T-helper 1 cell (primary cell): ENCODE measurements around the gene AKR7A2.
"Not testable (repeated sequence)": the region's sequence is repeated elsewhere in the genome, so short reads cannot be mapped to it uniquely, and the experiment has no call there.

Source experiments
- DNase-seq, 5 donors: peaks; one replicate each; pipeline ENCODE4 v3.0.0-alpha.2; 2012 to 2020

AKR7A2 gene

DNA sequence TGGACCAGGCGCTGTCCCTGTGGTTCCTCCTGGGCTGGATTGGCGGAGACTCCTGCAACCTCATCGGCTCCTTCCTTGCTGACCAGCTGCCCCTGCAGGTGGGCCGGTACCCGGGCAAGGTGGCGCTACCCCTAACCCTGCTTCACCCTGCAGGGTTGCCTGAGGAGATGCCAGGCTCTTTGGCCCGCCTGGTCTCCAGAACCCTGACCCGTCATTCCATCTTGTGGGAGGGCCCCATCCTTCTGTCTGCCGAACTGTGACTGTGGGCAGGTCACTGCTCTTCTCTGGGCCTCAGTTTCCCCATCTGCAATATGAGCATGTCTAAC is 12.7 kb upstream of the AKR7A2 start:
- no peak for DNase-seq

DNA sequence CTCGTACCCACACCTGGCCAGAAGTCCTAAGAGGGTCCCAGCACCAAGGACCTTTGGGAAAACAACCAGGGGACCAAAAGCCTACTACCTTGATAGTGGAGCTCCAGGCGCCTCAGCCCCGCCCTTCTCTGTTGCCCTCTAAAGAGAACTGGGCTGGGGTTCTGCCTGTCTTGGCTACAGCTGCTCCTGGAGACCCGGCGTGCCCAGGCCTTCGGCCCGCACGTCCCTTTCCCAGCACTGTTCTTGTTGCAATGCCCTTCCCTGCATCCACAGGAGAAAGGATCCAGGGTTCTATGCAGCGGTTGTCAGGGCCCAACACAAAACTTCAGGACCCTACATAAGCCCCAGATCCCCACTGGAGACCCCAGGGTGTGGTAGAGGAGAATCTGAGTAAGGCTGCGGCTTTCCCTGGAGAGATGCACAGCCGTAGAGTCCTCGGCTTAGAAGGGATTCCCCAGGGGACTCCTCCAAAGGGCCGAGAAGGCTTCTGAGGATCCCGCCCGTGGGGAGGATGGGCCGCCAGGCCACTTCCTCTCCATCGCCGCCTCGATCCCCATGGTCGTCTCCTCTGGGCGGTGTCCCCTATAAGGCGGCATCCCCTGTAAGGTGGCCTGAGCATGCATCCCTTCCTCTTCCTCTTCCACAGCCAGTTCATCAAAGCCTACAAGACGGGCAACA is 12.2 kb upstream of the AKR7A2 start:
- no peak for DNase-seq

DNA sequence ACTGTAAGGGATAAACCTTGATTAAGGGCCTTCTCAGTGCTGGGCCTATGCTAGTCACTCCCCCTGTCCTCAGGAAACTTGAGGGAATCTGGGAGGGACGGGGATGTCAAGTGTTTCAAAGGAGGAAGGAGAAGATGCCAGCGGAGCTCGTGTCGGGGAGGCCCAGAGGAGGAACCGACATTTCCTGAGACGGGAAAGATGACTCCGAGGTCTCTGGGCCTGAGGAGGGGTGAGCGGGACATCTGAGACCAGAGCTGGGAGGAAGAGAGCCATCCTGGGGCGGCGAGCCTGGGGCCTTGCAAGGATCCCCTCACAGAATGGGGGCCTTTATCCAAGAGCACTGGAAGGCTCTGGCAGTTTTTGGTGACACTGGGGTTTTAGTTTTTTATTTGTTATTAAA is 10.5 kb upstream of the AKR7A2 start:
- no peak for DNase-seq

DNA sequence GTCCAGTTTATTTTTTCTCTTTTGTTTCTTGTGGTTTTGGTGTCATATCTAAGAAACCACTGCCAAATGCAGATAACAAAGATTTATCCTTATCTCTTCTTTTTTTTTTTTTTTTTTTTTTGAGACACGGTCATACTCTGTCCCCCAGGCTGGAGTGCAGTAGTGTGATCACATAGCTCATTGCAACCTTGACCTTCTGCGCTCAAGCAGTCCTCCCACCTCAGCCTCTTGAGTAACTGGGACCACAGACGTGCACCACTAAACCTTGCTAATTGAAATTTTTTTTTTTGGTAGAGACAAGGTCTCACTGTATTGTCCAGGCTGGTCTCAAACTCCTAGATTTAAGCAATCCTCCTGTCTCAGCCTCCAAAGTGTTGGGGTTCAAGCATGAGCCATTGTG is 9.1 kb upstream of the AKR7A2 start:
- DNase-seq, result no peak

DNA sequence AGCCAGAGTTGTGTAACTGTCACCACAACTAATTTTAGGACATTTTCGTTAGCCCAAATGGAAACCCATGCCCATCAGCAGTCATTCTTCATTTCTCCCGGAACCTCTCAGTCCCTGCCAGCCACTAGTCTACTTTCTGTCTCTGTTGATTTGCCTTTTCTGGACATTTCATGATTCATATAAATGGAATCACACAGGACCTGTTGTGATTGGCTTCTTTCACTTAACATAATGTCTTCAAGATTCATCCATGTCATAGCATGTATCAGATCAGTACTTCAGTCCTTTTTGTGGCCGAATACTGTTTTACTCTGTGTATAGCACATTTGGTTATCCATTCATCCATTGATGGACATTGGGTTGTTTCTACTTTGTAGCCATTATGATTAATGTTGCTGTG is 7.3 kb upstream of the AKR7A2 start:
- no peak for DNase-seq

DNA sequence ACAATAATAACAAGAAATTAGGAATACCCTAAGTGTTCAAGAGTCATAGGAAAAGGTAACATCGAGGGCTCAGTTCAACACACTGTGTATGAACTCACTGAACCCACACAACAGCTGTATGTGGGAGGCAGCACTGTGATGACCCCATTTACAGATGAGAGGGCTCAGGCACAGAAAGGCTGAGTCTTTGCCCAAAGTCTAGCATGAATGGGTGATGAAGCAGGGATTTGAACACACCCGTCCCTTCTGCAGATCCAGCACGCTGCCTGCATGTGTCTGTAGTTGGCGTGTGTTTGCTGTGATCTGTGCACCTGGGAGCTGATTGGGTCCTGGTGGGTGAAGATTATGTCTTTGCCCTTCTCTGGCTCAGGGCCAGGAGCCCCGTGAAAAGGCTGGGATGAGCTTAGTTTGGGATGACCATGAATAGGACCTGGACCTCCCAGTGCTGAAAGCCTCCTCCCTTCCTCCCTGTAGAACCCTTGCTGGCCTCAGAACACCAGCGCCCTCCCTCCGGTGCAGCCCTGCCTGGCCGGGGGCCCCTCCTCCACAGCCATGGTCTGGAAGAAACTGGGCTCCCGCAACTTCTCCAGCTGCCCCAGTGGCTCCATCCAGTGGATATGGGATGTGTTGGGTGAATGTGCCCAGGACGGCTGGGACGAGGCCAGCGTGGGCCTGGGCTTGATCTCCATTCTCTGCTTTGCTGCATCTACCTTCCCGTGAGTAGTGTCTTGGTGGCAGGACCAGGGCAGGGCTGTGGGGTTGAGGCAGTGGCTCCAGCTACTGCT is 5.4 kb upstream of the AKR7A2 start:
- DNase-seq, result no peak

DNA sequence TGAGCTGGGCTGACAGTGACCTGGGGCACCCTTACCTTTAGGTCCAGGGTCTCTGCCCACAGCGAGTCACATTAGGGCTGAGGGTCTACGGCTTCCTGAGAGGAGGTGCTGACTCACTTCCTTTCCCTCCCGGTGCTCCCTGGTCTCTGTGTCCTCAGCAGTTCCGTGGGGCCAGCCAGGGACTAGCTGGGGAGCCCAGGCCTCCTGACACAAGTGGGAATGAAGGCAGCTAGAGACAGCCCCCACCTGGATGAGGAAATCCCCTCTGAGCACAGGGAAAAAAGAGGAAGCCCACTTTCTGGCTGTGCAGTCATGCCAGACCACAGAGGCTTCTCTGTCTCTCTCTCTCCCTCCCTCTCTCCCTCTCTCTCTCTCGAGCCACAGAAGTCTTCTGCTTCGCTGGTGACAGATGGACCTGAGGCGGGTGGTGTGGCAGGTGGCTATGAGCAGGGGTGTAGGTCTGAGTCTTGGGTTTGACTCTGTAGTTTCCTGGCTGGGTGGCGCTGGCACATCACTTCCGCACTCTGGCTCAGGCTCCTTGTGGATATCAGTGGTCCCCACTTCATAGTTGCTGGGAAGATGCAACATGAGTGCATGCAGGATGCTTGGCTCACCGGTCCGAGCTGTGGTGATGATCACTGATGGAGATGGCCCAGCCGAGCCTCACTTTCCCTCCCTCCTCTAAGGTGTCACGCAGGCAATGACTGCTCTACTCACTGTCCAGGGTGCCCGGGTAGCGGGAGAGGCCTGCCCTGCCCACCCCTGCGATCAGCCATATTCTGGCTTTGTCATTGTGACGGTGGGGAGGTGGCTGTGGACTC is 3.6 kb upstream of the AKR7A2 start:
- DNase-seq, result no peak

DNA sequence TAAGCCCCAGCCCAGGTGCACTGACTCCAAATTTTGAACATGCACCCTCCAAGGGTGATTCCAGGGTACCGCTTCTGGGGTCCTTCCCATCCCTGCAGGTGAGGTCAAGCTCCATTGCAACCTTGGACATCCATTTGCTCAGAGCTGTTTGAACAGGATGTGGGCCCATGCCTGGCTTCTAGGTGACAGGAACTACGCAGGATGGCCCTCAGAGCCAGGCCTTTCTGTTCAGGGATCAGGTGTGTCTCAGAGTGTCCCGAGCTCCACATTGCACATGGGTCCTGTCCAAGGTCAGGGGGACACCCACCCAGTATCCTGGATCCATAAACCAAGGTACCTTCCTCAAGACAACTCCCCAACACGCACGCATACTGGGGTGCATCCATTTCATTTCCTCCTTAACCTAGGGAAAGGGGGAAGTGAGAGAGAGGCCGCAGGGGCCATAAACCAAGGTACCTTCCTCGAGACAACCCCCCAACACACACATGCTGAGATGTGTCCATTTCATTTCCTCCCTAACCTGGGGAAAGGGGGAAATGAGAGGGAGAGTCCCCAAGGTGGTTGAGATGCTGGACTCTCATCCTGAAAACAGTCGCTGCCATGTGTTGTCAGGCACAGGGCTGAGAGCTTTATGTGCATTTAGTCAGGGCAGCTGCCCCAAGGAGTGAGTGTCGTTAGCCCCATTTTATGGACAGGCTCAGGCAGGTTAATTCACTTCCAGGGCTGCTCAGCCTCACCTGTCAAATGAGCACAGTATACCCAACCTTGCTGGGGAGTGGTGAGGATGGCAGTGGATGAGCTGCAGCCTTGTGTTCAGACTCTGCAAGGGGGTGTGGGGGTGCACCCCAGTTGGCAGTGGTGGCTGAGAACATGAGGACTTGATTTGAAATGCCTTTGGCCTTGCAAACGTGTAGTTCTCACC is 2.3 kb upstream of the AKR7A2 start:
- DNase-seq, result no peak

DNA sequence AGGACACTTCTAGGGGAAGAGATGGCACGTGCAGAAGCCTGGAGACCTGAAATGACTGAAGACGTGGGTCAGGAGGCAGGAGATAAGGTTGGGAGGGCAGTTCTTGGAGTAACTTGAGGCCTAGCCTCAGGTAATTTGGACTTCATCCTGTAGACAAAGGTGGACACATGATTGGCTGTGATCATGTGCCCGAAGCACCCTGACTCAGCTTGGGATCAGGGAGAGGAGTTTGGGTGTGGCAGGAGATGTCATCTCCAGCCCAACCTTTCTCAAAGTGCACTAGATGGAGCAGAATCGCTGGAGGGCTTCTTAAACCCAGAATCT is 1.7 kb upstream of the AKR7A2 start:
- no peak for DNase-seq

DNA sequence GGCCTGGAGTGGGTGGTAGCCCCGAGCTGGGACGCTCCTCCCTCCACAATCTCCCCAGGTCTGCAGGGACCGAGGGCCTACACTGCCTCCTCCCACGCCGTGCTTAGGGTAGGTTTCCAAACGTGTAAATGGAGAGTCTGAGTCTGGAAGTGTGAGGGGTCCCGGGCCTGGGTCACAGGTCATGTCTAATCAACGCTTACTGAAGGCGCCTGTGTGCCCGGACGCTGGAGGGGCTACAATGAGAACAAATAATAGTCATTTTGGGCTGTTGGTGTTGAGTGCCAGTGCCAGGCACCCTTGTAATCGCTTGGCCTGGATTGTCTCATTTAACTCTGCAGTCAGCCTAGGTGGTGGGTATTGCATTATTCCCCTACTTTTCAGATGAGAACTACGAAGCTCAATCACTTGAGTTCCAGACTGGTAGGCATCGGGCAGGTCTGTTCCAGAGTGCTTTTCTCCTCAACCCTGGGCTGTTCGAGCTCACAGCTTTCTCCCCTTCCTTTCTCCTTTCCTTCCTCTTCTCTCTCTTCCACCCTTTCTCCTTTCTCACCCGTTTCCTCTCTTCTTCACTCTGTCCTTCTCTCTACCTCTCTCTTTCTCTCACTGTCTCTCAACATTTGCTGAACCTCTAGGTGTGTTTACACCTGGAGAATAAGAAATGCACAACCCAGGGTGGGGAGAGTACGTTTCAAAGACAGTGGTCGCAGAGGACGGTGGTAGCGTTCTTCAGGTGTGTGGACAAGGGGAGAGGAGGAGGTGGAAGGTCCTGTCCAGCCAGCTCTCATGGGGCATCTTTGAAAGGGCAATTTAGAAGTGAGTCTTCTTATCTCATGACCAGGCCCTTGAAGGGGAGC is 1.1 kb upstream of the AKR7A2 start:
- no peak for DNase-seq

DNA sequence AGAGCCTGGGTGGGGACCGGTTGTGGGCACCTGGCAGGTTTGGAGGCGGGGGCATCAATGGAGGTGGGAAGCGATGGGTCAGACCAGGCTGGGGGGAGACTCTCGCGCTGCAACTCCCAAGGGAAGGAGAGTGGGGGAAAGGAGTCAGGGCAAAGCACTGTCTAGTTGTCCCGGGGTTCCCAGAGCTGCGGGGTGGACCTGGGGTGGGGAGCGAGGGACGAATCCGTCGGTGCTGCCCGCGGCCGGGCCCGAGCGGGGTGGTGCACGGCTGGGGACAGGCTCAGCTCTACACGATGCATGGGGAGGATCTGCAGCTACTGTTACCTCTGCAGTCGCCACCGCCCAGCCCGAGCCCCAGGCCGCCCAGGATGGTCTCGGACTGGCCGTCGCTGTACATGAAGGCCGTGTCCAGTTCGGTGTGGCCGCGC is 427 bp downstream of the AKR7A2 start:
- DNase-seq, result peak in 1 of 5 donors; percentile 7

DNA sequence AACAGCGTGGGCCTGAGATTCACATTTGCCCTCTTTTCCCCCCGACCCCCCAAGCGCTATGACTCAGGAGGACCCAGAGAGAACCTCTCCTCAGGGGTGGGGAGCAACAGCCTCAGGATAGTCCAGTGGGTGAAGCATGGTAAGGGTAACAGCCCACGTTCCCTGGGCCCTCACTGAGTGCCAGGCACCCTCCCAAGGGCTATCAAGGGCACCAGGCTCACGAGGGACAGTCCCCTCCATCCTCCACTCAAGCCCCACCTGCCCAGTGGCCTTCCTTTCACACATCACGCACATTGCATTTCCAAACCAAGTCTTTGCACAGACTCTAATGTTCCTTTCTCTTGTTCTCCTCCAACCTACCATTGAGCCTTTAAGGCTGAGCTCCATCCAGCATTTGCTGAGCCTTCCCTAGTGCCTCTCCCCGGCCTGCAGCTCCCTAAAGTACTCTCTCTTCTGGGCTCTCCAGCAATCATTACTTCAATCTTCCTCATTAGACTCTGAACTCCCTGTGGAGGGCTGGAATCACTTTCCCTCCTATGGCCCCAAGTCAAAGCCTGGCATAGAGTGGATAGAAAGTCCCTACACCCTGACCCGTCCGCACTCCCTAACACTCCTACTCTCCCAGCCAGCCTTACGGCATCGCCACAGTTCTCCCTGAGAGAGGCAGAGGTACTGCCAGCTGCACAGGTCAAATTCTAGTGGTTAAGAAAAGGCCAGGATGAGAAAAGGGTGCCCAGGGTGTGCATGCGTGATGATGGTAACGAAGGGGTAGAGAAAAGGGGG is 1.0 kb downstream of the AKR7A2 start:
- DNase-seq, result no peak

DNA sequence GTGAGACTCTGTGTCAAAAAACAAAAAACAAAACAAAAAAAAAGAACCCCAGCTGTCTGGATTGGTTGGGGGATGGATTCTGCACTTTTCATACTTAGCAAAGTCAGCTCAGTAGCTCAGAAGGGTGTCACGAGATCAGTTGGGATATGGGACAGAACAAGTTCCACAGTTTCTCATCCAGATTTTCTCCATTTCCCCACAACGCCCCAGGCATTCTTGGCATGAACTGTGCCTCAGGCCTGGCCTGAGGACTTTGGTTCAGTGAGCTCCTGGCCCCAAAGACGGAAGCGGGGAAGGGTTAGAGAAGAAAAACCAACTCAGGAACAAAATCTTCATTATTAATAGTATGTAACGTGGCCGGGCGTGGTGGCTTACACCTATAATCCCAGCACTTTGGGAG is 1.9 kb downstream of the AKR7A2 start:
- DNase-seq, result no peak

DNA sequence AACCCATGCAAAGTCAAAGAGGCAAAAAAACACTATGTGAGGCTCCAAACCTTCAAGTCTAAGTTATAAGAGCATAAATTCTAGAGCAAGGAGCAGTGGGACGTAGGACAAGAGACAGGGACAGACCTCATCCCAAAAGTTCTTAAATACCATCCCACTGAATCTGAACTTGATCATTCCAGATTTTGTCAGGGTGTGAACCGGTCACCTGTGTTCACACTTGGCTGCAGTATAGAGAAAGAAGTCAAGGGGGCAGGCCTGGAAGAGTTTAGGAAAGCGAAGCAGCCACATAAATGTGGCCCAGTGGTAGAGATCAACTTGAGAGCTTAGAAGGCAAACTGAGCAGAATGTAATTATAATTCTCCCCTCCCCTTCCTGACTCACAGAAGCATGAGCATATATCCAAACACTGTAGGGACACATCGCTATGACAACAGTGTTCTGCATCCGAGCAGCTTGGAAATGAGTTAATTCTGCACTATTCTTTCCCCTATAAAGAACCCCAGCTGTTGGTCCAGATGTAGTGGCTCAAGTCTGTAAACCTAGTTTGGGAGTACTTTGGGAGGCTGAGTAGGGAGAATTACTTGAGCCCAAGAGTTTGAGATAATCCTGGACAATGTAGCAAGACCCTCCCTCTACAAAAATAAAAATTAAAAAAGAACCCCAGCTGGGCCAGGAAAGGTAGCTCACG is 2.7 kb downstream of the AKR7A2 start:
- DNase-seq, result no peak

DNA sequence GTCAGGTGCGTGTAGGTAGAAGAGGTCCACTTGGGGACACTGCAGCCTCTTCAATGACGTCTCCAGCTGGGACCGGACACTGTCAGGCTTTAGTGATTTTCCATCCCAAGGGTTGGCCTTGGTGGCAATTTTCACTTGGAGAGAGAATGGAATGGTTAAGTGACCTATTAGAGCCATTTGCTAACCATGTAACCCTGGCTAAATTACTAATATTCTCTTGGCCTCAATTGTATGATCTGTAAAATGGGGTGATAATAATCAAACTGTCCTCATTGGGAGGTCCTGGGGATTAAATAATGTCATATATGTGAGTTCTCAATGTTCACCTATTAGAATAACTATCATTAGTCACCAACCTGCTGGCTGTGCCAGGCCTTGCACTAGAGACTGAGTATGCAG is 3.4 kb downstream of the AKR7A2 start:
- no peak for DNase-seq

DNA sequence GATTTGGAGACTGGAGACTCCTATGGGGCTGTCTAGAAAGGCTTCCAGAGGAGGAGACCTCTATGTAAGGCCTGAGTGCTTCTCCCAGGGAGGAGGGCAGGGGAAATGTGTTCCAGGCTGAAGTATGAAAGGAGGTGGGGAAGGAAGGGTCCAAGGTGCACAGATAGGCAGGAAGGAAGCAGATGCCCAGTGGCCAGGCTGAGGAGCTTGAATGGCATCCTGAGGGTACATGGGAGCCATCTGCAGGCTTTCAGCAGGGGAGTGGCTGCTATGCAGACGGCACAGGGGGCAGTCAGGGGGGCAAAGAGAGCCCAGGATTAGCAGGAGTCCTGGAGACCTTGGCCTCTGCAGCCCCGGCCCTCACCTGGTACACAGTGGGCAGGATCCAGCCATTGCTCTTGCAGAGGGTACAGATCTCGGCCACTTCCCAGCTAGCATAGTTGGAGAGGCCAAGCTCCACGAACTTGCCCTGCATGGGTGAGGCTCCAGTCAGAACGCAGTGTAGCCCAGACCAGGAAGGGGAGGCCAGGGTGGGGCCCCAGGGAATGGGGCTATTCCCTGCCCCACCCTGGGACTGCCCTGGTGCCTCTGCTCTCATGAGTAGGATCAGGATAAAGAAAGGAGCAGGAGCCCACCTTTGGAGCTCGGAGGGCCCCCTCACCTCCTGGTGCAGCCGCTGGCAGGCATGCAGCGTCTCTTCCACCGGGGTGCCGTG is 4.0 kb downstream of the AKR7A2 start:
- no peak for DNase-seq

DNA sequence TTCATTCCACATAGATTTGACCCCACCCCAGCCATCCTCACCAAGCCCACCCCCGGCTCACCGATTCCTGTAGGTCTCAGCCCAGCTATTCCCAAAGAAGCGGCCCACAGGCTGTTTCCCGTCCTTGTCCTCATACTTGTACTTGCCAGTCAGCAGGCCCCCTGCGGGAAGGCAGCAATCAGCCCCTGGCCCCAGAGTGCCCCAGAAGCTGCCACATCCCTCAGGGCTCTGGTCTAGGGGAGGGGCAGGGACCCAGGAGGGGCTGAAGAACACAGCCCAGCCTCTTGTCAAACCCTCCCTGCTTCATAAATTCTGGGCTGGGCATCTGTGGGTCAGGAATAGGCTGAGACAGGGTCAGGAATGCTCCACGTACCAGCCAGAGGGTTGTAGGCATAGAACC is 5.0 kb downstream of the AKR7A2 start:
- no peak for DNase-seq

DNA sequence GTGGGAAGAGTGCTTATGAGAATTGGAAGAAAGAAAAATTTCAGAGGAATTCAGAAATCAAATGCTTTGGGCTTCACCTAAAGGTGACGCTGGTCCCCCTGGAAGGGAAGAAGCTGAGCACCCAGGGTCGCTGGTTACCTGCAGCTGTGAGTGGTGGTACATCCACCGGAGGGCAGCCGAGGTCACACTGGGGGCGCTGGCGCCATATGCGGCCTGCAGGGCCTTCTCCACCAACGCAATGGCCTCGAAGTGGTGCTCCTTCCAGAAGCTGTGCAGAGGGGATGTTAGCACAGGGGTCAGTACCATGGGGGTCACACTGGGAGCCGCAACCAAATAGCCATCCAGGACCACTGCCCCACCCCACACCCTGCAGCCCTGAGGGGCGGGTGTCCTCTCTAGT is 6.1 kb downstream of the AKR7A2 start:
- no peak for DNase-seq

DNA sequence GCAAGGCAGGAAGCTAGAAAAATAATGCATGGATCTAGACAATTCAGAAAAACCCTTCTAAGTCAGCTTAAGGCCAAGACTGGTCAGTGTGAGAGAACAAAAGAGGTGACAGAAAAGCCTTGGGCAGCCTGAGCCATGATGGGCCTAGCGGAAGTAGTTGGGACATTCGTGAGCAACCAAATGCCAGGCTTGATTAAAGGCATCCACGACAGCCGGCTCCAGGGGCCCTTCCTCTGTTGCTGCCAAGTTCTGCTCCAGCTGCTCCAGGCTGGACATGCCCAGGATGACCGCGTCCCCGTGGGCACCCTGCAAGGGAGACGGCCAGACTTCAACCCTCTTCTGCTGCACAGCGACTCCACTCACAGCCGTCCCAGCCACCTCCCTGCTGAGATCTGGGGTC is 7.9 kb downstream of the AKR7A2 start:
- DNase-seq, result not testable (repeated sequence)

DNA sequence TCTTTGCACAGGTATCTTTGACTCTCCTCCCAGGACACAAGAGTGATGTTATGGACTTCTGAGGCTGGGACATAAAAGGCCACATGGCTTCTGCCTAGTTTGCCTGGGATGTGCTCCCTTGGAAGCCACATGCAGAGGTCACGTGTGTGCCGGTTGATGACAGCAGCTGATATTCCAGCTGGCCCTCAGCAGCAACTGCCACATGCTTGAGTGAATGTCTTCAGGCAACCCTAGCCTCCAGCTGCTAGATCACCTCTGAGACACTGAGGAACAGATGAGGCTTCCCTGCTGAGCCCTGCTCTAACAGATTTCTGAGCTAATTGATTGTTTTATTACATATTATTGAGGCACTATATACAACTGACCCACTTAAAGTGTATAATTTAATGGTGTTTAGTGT is 11.7 kb downstream of the AKR7A2 start:
- no peak for DNase-seq
